Vagina (tissue), 2 donors: Measurements from ENCODE around the gene ESRP2.

ENCODE experiments used
- CTCF ChIP-seq, 3 experiments: fragments of 450-650 bp in 2 of 3; fragments of 200-600 bp in 1 of 3; sonication (generic) in 1 of 3; IDR thresholded peaks; one replicate each; pipeline ENCODE4 v1.5.1; 2017 to 2019; ENCODE audit warnings: antibody characterized with exemption in 3 of 3, mild to moderate bottlenecking in 2 of 3, moderate library complexity in 2 of 3
- POLR2A ChIP-seq, 2 donors: fragments of 450-650 bp; IDR thresholded peaks; one replicate each; pipeline ENCODE4 v1.6.1; 2017; ENCODE audit warnings: antibody characterized with exemption in 2 of 2, mild to moderate bottlenecking in 2 of 2, moderate library complexity in 2 of 2
- POLR2AphosphoS5 ChIP-seq, 2 donors: sonication (generic); formaldehyde crosslinking; IDR thresholded peaks; one replicate each; pipeline ENCODE4 v1.9.0; 2017; ENCODE audit warnings: antibody characterized with exemption in 2 of 2, mild to moderate bottlenecking in 2 of 2, low read depth in 1 of 2; ENCODE audit not compliant: insufficient read depth in 1 of 2

- TF ChIP-seq CTCF (IDR thresholded peaks at IDR 0.05), result no peak
- TF ChIP-seq POLR2A (IDR thresholded peaks at IDR 0.05), result no peak
- TF ChIP-seq POLR2AphosphoS5 (IDR thresholded peaks at IDR 0.05; ENCODE audit: insufficient read depth in 1 of 2, low read depth in 1 of 2), result no peak
Observed at GRCh38 chr16:68228652-68229051, 7.3 kb downstream of the ESRP2 start.
